ENCODE data around the gene MXRA5.

GRCh38 chrX:3299636-3300035, 46.8 kb downstream of the MXRA5 start:
- TF ChIP-seq FOXP1 (CRISPR knock-in tag; IDR thresholded peaks at IDR 0.05; ENCODE audit: borderline replicate concordance), result no peak
- no peak for TF ChIP-seq ETV6 (CRISPR knock-in tag; IDR thresholded peaks at IDR 0.05)
- no peak for TF ChIP-seq ZNF425 (CRISPR knock-in tag; conservative IDR thresholded peaks at IDR 0.05)
- no peak for TF ChIP-seq CREM (CRISPR knock-in tag; IDR thresholded peaks at IDR 0.05)

All from WTC11 (cell line).